MCF 10A (cell line): ENCODE data around the gene HDAC1. TPM values are rescaled to one million over a fixed set of nuclear protein-coding genes. Genes with fewer than 3 reads are reported as not detected.

Source experiments
- BruUV-seq: library from RNA; stranded (reverse); fragments of 400-500 nt; replicated peaks from 2 replicates; lab custom pipeline; 2021; lab: Mats Ljungman, UMichigan
- CTCF ChIA-PET: fragments of 300-600 bp; sonication (Branson Sonifier 250); formaldehyde crosslinking; extraction: SDS; loops from one replicate; lab custom pipeline; 2021; ENCODE audit warnings: antibody characterized with exemption, inconsistent platforms; lab: Yijun Ruan, JAX
- POLR2A ChIA-PET: fragments of 300-600, 350-650 bp; sonication (Branson Sonifier 250); formaldehyde crosslinking; extraction: SDS; loops from one replicate; lab custom pipeline; 2020; ENCODE audit warnings: antibody characterized with exemption, inconsistent platforms; lab: Yijun Ruan, JAX
- DNase-seq: peaks from one replicate; pipeline ENCODE4 v3.0.0-alpha.2; 2018; ENCODE audit not compliant: unreplicated experiment
- H3K27ac Mint-ChIP-seq: one replicate; pipeline ENCODE4 v1.8.0; 2022; ENCODE audit warnings: mild to moderate bottlenecking, low read depth, mixed read lengths; ENCODE audit not compliant: unreplicated experiment
- H3K27me3 Mint-ChIP-seq: one replicate; pipeline ENCODE4 v1.8.0; 2022; ENCODE audit warnings: mixed read lengths; ENCODE audit not compliant: insufficient read depth, unreplicated experiment
- H3K36me3 Mint-ChIP-seq: one replicate; pipeline ENCODE4 v1.8.0; 2022; ENCODE audit warnings: mild to moderate bottlenecking, moderate library complexity, mixed read lengths; ENCODE audit not compliant: insufficient read depth, unreplicated experiment
- H3K4me1 Mint-ChIP-seq: one replicate; pipeline ENCODE4 v1.8.0; 2022; ENCODE audit warnings: mixed read lengths; ENCODE audit not compliant: insufficient read depth, unreplicated experiment
- H3K4me3 Mint-ChIP-seq: one replicate; pipeline ENCODE4 v1.8.0; 2022; ENCODE audit warnings: mild to moderate bottlenecking, moderate library complexity, mixed read lengths; ENCODE audit not compliant: unreplicated experiment
- H3K9me3 Mint-ChIP-seq: one replicate; pipeline ENCODE4 v1.8.0; 2022; ENCODE audit warnings: mixed read lengths; ENCODE audit not compliant: unreplicated experiment
- intact Hi-C: fragments of 100-400 bp; cut with micrococcal nuclease; formaldehyde crosslinking; loops from 2 replicates; pipeline ENCODE4 v1.14.1; 2022
- total RNA-seq: library from RNA; stranded (reverse); gene quantifications from 2 replicates; pipeline ENCODE4 v1.2.3, GENCODE V29; 2022
- TF ChIP-seq, protein P1 (sequence below): fragments of 200-600 bp; IDR thresholded peaks from one replicate; pipeline ENCODE4 v1.8.0; 2022; ENCODE audit warnings: antibody characterized with exemption, mild to moderate bottlenecking; ENCODE audit not compliant: unreplicated experiment

Gene HDAC1
- total RNA-seq, 1 experiment from 2014 or later: 39.7 TPM

DNA sequence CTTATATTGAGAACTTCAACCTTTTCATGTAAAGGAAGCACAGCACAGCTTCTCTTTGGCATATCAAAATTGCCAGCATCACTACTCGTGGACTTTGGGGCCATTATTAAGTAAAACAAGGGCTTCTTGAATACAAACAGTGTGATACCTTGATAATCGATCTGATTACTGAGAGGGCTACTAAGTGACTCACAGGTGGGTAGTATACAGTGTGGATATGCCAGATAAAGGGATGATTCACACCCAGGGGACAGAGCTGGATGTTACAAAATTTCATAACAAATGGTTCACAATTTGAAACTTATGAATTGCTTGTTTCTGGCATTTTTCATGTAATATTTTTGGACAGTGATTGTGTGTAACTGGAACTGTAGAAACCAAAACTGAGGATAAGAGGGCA, 15.4 kb downstream of the HDAC1 start:
- peak; percentile 24 for DNase-seq
- no TSS peak for BruUV-seq
- ChIA-PET CTCF (interaction anchor here (0.6 to 0.9 kb wide), 3 partner anchors 10 to 91 kb away, joined by 3 to 4 read pairs (median 3); no protein-coding TSS in a partner anchor), POLR2A (interaction anchor here (0.7 to 0.8 kb wide), 2 partner anchors 15 to 127 kb away, joined by 3 read pairs; partner anchors contain the start of gene HDAC1)
- Mint-ChIP-seq H3K27me3 (no peaks in the 10 kb centered on the region), H3K4me3 (no peak overlapping the region), H3K9me3 (no peaks in the 10 kb centered on the region), H3K27ac (peak overlapping the region; percentile 2), H3K36me3 (peaks cover 46% of the 10 kb centered on the region), H3K4me1 (peaks cover 18% of the 10 kb centered on the region)
- TF ChIP-seq, protein P1, sequence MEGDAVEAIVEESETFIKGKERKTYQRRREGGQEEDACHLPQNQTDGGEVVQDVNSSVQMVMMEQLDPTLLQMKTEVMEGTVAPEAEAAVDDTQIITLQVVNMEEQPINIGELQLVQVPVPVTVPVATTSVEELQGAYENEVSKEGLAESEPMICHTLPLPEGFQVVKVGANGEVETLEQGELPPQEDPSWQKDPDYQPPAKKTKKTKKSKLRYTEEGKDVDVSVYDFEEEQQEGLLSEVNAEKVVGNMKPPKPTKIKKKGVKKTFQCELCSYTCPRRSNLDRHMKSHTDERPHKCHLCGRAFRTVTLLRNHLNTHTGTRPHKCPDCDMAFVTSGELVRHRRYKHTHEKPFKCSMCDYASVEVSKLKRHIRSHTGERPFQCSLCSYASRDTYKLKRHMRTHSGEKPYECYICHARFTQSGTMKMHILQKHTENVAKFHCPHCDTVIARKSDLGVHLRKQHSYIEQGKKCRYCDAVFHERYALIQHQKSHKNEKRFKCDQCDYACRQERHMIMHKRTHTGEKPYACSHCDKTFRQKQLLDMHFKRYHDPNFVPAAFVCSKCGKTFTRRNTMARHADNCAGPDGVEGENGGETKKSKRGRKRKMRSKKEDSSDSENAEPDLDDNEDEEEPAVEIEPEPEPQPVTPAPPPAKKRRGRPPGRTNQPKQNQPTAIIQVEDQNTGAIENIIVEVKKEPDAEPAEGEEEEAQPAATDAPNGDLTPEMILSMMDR: no peak
- intact Hi-C loops: no loop called here

DNA sequence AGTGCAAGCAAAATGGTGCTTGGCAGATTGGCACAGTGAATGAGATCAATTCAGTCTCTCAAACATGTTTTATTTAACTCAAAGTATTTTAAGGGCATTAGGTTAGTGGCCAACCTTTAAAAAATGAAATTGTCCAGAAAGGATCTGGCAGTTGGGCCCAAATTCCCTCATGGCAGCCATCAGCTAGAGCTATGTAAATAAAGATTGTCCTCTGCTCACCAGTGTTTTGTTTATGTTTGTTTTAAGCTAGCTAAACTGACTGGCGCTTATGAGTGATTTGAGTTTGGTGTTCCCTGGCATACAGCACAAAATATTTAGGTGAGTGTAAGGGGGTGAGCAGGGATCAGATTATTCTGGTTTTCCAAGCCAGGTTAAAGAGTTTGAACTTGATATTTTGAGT, 18.1 kb downstream of the HDAC1 start:
- Mint-ChIP-seq H3K4me3 (no peak overlapping the region), H3K27me3 (no peaks in the 10 kb centered on the region), H3K27ac (no peak overlapping the region), H3K4me1 (peaks cover 21% of the 10 kb centered on the region), H3K9me3 (no peaks in the 10 kb centered on the region), H3K36me3 (peaks cover 31% of the 10 kb centered on the region)
- intact Hi-C loops: no loop called here
- DNase-seq: no peak
- BruUV-seq: no TSS peak
- CTCF ChIA-PET: interaction anchor here (0.6 kb wide), 1 partner anchor 62 kb away, joined by 3 read pairs; no protein-coding TSS in a partner anchor
- POLR2A ChIA-PET: no interaction called here
- TF ChIP-seq, protein P1: no peak

DNA sequence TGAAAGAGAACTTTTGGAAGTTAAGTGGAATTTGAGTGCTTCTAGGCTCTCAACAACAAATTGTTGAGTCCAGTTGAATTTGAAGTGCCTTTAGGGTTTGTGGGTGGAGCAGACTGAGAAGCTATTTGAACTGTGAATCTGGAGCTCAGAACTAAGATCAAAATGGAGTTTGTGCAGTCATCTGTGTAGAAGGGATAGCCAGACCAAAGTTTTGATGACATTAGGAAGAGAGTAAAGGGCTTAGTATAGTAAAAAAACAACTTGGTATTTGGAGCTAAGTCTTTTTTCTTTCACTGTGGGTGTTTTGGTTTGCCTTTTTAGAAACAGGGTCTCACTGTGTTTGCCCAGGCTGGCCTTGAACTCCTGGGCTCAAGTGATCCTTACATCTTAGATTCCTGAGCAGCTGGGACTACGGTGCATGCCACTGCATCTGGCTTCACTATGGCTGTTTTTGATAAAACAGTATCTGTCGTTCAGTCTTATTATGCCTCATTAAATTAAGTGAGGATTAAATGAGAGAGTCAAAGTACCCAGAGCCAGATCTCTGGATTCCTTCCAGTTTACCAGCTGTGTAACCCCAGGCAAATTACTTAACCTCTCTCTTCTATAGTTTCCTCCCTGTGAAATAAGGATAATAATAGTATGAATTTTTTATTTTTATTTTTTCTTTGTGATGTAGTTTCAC, 20.0 kb downstream of the HDAC1 start:
- no TSS peak for BruUV-seq
- Mint-ChIP-seq H3K27ac (peak overlapping the region; percentile 3), H3K36me3 (peaks cover 21% of the 10 kb centered on the region), H3K4me3 (no peak overlapping the region), H3K4me1 (peaks cover 24% of the 10 kb centered on the region), H3K9me3 (no peaks in the 10 kb centered on the region), H3K27me3 (no peaks in the 10 kb centered on the region)
- intact Hi-C loops: no loop called here
- POLR2A ChIA-PET: interaction anchor here (0.7 to 0.9 kb wide), 3 partner anchors 10 to 300 kb away, joined by 3 to 4 read pairs (median 3); no protein-coding TSS in a partner anchor
- CTCF ChIA-PET: interaction anchor here (1.2 to 1.4 kb wide), 2 partner anchors 16 to 96 kb away, joined by 3 to 8 read pairs; no protein-coding TSS in a partner anchor
- DNase-seq: no peak
- TF ChIP-seq, protein P1: no peak

GRCh38 chr1:32316903-32317277, 25.0 kb downstream of the HDAC1 start:
- Mint-ChIP-seq H3K27ac (no peak overlapping the region), H3K4me1 (peaks cover 6% of the 10 kb centered on the region), H3K4me3 (no peak overlapping the region), H3K36me3 (peaks cover 42% of the 10 kb centered on the region), H3K9me3 (no peaks in the 10 kb centered on the region), H3K27me3 (no peaks in the 10 kb centered on the region)
- POLR2A ChIA-PET: no interaction called here
- DNase-seq: no peak
- CTCF ChIA-PET: interaction anchor here (0.6 to 4.8 kb wide), 3 partner anchors 12 to 101 kb away, joined by 3 to 24 read pairs (median 4); no protein-coding TSS in a partner anchor
- intact Hi-C loops: loop anchor here (1.0 kb wide), 1 partner anchor 102 kb away; no protein-coding TSS in a partner anchor
- TF ChIP-seq, protein P1: no peak
- BruUV-seq: no TSS peak
